ENCODE results near the gene CCDC24.

DNA sequence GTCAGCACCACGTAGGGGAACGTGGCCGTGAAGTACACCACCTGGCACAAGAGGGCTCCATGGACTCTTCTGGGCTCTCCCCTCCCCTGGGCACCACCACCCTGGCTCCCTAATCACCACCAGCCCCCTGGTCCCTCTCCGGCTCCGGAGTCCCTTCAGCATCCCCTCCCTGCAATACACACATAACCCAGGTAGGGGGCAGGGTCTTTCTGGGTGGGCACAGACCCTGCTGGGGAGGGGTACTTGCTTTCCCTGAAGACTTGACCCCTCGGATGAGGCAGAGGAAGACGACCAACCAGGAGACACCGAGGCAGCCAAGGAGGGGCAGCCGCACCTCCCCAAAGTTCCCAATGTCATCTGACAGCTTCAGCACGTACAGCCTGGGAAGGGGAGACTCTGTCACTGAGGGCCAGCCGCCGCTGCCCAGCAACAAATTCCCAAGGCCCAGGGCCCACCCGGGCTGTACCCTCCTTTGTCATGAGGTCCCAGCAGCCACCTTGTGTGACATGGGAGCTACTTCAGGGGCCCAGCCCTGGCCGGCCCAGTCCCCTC, 11.3 kb downstream of the CCDC24 start:
- no peak for TF ChIP-seq POLR2A (IDR thresholded peaks at IDR 0.05)
- TF ChIP-seq CTCF (IDR thresholded peaks at IDR 0.05 in 4 of 5, conservative IDR thresholded peaks at IDR 0.05 in 1 of 5): no peak

Measured in gastrocnemius medialis (tissue), 4 donors.